Sigmoid colon (tissue), 7 donors: ENCODE results near the gene GABARAPL1. TPM values are rescaled to one million over a fixed set of nuclear protein-coding genes. Genes with fewer than 3 reads are reported as not detected.

Experiments used
- DNase-seq: peaks from one replicate; pipeline ENCODE4 v3.0.0-alpha.2; 2019
- H3K27ac ChIP-seq, 4 donors: fragments of 200-600 bp; sonication (generic); one replicate each; pipeline ENCODE4 v1.5.1; 2016 to 2019; ENCODE audit warnings: mild to moderate bottlenecking in 1 of 4
- H3K27me3 ChIP-seq, 3 donors: fragments of 200-600 bp; sonication (generic); one replicate each; pipeline ENCODE4 v1.5.1; 2019; ENCODE audit warnings: mild to moderate bottlenecking in 1 of 3
- H3K36me3 ChIP-seq, 4 donors: fragments of 200-600 bp; sonication (generic); one replicate each; pipeline ENCODE4 v1.5.1; 2016 to 2019
- H3K4me1 ChIP-seq, 4 donors: fragments of 200-600 bp; sonication (generic); one replicate each; pipeline ENCODE4 v1.5.1; 2017 to 2019
- H3K4me3 ChIP-seq, 4 donors: fragments of 200-600 bp; sonication (generic); one replicate each; pipeline ENCODE4 v1.5.1; 2017 to 2019; ENCODE audit warnings: mild to moderate bottlenecking in 2 of 4, moderate library complexity in 1 of 4
- H3K9me3 ChIP-seq, 4 donors: fragments of 200-600 bp in 3 of 4; sonication (generic) in 3 of 4; one replicate each; pipeline versions ENCODE4 v1.5.1 to v1.6.1; 2013 to 2019
- CTCF ChIP-seq, 4 experiments: fragments of 450-650 bp in 3 of 4; fragments of 200-600 bp in 1 of 4; IDR thresholded peaks; one replicate each; pipeline ENCODE4 v1.5.1; 2016 to 2019; ENCODE audit warnings: antibody characterized with exemption in 4 of 4, mild to moderate bottlenecking in 3 of 4, moderate library complexity in 2 of 4
- EP300 ChIP-seq, 4 donors: sonication (generic); formaldehyde crosslinking; IDR thresholded peaks; one replicate each; pipeline ENCODE4 v1.6.1; 2017; ENCODE audit warnings: antibody characterized with exemption in 4 of 4
- POLR2A ChIP-seq, 2 donors: fragments of 450-650 bp; IDR thresholded peaks; one replicate each; pipeline ENCODE4 v1.6.1; 2016; ENCODE audit warnings: antibody characterized with exemption in 2 of 2, mild to moderate bottlenecking in 2 of 2, moderate library complexity in 2 of 2
- POLR2AphosphoS5 ChIP-seq, 4 donors: sonication (generic); formaldehyde crosslinking; IDR thresholded peaks; one replicate each; pipeline ENCODE4 v1.6.1; 2017; ENCODE audit warnings: antibody characterized with exemption in 4 of 4
- WGBS, 2 donors: extraction: QIAGEN DNeasy Blood & Tissue Kit; methylation state at CpG; one replicate each; pipeline ENCODE4 v1.1.7; 2013; 5-methylcytosine and 5-hydroxymethylcytosine counted together
- intact Hi-C: fragments of 100-400 bp; cut with DNase I; formaldehyde crosslinking; loops from one replicate; pipeline ENCODE4 v1.15.1; 2023
- polyA plus RNA-seq, 3 donors: library from polyadenylated mRNA; stranded (reverse); fragments of 200-250 nt; gene quantifications; one replicate each; pipeline ENCODE4 v1.2.3, GENCODE V29; 2013
- total RNA-seq, 4 donors: library from RNA; depleted of rRNA; stranded (reverse); fragments of >200 nt; gene quantifications; one replicate each; pipeline ENCODE4 v1.1.0, GENCODE V29; 2016
- donor health status: healthy with polysubstance abuse.
- donor health status: Bipolar disorder and iron deficiency.
- donor health status: healthy.

Gene GABARAPL1
- 100 to 1,000 TPM in 2 of 4 donors, 10 to 100 TPM in 2; 78.5 to 122 (median 102) TPM for total RNA-seq
- 10 to 100 TPM; 38.3 to 75.1 (median 54.6) TPM for polyA plus RNA-seq

GRCh38 chr12:10212739-10213131 lies at the start of gene GABARAPL1:
GABARAPL1 (plus strand) TSS chr12:10212877; CDS start chr12:10213130, 253 bp downstream.
- TF ChIP-seq POLR2AphosphoS5 (IDR thresholded peaks at IDR 0.05), result peak; percentile 19 to 74 (median 42)
- peak in 1 of 2 donors; percentile 56 for TF ChIP-seq POLR2A (IDR thresholded peaks at IDR 0.05)
- no peak for TF ChIP-seq CTCF (IDR thresholded peaks at IDR 0.05)
- peak in 2 of 4 donors; percentile 32 to 42 for TF ChIP-seq EP300 (IDR thresholded peaks at IDR 0.05)
- 0 to 1% methylated on average over 35 of the region's 35 CpGs for WGBS, 2 donors
- H3K27ac ChIP-seq, result peak within 1 kb of the TSS; percentile 95 to 100 (median 100)
- peaks cover 0 to 26% (median 21%) of the 10 kb centered on the region in 4 donors for H3K4me1 ChIP-seq
- peak within 1 kb of the TSS; percentile 68 to 93 (median 88) for H3K4me3 ChIP-seq
- no peaks in the 10 kb centered on the region for H3K27me3 ChIP-seq
- H3K9me3 ChIP-seq, result no peaks in the 10 kb centered on the region
- intact Hi-C loops, result loop anchor here (5.0 to 10.0 kb wide), 2 partner anchors 510 to 1298 kb away; partner anchors contain the start of genes PHC1 and YBX3
- H3K36me3 ChIP-seq, result peaks cover 0 to 6% (median 0%) of the 10 kb centered on the region in 4 donors
- DNase-seq, result peak; percentile 96

- no peaks in the 10 kb centered on the region for H3K36me3 ChIP-seq
- 47 to 62% methylated on average over 3 of the region's 3 CpGs for WGBS, 2 donors
- H3K27ac ChIP-seq, result no peak overlapping the region
- TF ChIP-seq POLR2AphosphoS5 (IDR thresholded peaks at IDR 0.05), result no peak
- TF ChIP-seq CTCF (IDR thresholded peaks at IDR 0.05), result no peak
- TF ChIP-seq EP300 (IDR thresholded peaks at IDR 0.05), result no peak
- TF ChIP-seq POLR2A (IDR thresholded peaks at IDR 0.05), result no peak
- DNase-seq, result no peak
- H3K9me3 ChIP-seq, result no peaks in the 10 kb centered on the region
- intact Hi-C loops, result no loop called here
- H3K27me3 ChIP-seq, result no peaks in the 10 kb centered on the region
- H3K4me3 ChIP-seq, result no peak overlapping the region
- H3K4me1 ChIP-seq, result peaks cover 0 to 20% (median 4%) of the 10 kb centered on the region in 4 donors
These were observed 49.6 kb upstream of the GABARAPL1 start for GRCh38 chr12:10163084-10163483.

GRCh38 chr12:10165421-10165820 lies 47.3 kb upstream of the GABARAPL1 start:
- no peaks in the 10 kb centered on the region for H3K36me3 ChIP-seq
- no peak overlapping the region for H3K4me3 ChIP-seq
- H3K27ac ChIP-seq, result no peak overlapping the region
- intact Hi-C loops, result no loop called here
- H3K27me3 ChIP-seq, result no peaks in the 10 kb centered on the region
- TF ChIP-seq EP300 (IDR thresholded peaks at IDR 0.05) (no peak), CTCF (IDR thresholded peaks at IDR 0.05) (no peak), POLR2A (IDR thresholded peaks at IDR 0.05) (no peak), POLR2AphosphoS5 (IDR thresholded peaks at IDR 0.05) (no peak)
- no peaks in the 10 kb centered on the region for H3K9me3 ChIP-seq
- DNase-seq, result no peak
- peaks cover 0 to 18% (median 8%) of the 10 kb centered on the region in 4 donors for H3K4me1 ChIP-seq
- 0 to 100% methylated on average over 1 of the region's 1 CpG for WGBS, 2 donors

GRCh38 chr12:10167599-10167998 lies 45.1 kb upstream of the GABARAPL1 start:
- Histone ChIP-seq H3K4me3 (no peak overlapping the region), H3K9me3 (no peaks in the 10 kb centered on the region), H3K27ac (no peak overlapping the region), H3K27me3 (no peaks in the 10 kb centered on the region), H3K36me3 (no peaks in the 10 kb centered on the region), H3K4me1 (peaks cover 0 to 11% (median 4%) of the 10 kb centered on the region in 4 donors)
- intact Hi-C loops, result no loop called here
- no peak for DNase-seq
- TF ChIP-seq CTCF (IDR thresholded peaks at IDR 0.05) (no peak), POLR2AphosphoS5 (IDR thresholded peaks at IDR 0.05) (peak in 1 of 4 donors; percentile 29)
- WGBS, 2 donors, result 65% methylated on average over 5 of the region's 5 CpGs

- H3K9me3 ChIP-seq, result no peaks in the 10 kb centered on the region
- no peak for DNase-seq
- H3K27me3 ChIP-seq, result no peaks in the 10 kb centered on the region
- peaks cover 0 to 11% (median 4%) of the 10 kb centered on the region in 4 donors for H3K4me1 ChIP-seq
- intact Hi-C loops, result no loop called here
- no peak overlapping the region for H3K27ac ChIP-seq
- TF ChIP-seq POLR2AphosphoS5 (IDR thresholded peaks at IDR 0.05), result no peak
- no peak for TF ChIP-seq EP300 (IDR thresholded peaks at IDR 0.05)
- no peak for TF ChIP-seq CTCF (IDR thresholded peaks at IDR 0.05)
- no peak for TF ChIP-seq POLR2A (IDR thresholded peaks at IDR 0.05)
- no peak overlapping the region for H3K4me3 ChIP-seq
- no peaks in the 10 kb centered on the region for H3K36me3 ChIP-seq
- 64 to 72% methylated on average over 3 of the region's 3 CpGs for WGBS, 2 donors
These were observed 43.6 kb upstream of the GABARAPL1 start for GRCh38 chr12:10169104-10169503.
